Stimulated activated CD8-positive, alpha-beta memory T cell treated with anti-CD3 and anti-CD28 coated beads, Interleukin-4, amount 100 ng/mL, for 24 hours (primary cell): ENCODE data around the gene PPFIBP2.

Experiments
- DNase-seq: peaks from one replicate; pipeline ENCODE4 v3.0.0-alpha.2; 2020; ENCODE audit warnings: low read depth

The PPFIBP2 gene

DNA sequence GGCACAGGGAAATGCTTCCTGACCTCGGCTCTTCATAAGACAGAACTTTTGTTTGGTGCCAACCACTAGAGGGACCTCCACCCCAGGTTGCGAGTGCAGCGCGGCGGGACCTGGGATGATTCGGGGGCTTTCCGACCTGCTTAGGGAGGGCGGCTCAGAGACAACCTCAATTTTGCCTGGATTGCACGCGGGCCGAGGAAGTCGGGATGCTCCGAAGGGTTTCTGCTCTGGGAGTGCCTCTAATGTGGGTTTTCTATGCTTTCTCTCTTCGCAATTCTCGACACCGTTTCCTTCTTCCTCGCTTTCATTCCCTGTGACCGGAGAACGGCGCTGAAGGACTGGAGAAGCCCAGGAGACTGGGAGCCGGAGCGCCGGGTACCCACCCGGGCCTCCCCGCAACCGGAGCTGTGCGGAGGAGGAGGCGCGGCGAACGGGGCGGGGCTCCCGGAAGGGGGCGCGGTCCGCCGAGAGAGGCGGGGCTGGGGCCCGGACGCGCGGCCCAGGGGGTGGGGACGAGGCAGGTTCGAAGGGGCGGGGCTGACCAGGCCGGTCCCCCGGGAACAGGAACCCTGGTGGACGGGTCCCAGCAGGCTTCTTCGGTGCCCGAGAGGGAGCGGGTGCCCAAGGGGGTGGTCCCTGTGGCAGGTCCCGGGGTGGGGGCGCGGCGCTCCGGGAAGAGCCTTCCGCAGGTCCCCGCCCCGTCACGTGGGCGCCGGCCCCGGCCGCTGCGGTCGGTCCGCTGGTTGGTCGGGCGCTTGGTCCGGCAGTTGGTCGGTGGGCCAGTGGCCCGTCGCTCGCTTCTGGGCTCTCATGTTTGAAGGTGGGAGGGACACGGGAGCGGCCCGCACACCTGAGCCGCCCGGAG, at the start of gene PPFIBP2:
Gene PPFIBP2, plus strand, starts transcription at position 766 of the 865 bp plus-strand sequence. CDS start 35,477 bp downstream, outside the sequence.
- DNase-seq, result peak; percentile 71

- DNase-seq, result no peak
Measured at GRCh38 chr11:7467652-7468051, 46.1 kb upstream of the PPFIBP2 start.

GRCh38 chr11:7469351-7469865, 44.4 kb upstream of the PPFIBP2 start:
- DNase-seq, result no peak

DNA sequence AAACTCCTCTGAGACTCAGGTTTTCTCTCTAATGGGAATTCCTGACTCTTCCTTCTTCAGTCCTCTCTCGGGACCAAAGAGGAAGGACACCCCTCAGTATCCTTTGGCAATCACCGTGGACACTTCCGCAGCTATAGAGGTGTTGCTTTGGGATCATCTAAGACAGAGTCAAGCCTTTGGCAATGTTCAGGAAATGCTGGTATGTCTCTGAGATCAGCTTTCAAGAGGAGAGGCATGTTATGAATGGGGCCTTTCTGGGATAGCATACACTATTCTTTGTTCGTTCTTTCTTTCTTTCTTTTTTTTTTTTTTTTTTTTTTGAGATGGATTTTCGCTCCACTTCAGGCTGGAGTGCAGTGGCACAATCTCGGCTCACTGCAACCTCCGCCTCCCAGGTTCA, 42.7 kb upstream of the PPFIBP2 start:
- no peak for DNase-seq

- no peak for DNase-seq
Measured at GRCh38 chr11:7473717-7474116, 40.1 kb upstream of the PPFIBP2 start.

- no peak for DNase-seq
Measured at GRCh38 chr11:7480113-7480512, 33.7 kb upstream of the PPFIBP2 start.

GRCh38 chr11:7484131-7484530, 29.7 kb upstream of the PPFIBP2 start:
- no peak for DNase-seq

DNA sequence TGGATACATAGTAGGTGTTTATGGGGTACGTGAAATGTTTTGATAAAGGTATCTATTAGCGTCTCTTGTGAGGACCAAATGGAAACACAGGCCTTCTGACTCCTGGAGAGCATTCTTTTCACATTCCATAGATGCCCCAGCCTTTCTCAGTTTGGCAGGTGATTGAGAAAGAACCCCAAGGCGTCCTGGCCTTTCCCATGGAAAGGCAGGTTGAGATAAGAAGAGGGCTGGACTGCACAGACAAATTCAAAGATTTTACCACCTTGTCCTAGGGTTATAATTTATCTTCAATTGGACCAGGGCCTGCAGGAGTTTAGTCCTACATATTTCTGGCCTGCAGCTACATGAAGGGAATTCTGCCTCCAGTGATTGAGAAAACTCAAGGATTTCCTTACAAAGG, 29.2 kb upstream of the PPFIBP2 start:
- DNase-seq, result no peak

DNA sequence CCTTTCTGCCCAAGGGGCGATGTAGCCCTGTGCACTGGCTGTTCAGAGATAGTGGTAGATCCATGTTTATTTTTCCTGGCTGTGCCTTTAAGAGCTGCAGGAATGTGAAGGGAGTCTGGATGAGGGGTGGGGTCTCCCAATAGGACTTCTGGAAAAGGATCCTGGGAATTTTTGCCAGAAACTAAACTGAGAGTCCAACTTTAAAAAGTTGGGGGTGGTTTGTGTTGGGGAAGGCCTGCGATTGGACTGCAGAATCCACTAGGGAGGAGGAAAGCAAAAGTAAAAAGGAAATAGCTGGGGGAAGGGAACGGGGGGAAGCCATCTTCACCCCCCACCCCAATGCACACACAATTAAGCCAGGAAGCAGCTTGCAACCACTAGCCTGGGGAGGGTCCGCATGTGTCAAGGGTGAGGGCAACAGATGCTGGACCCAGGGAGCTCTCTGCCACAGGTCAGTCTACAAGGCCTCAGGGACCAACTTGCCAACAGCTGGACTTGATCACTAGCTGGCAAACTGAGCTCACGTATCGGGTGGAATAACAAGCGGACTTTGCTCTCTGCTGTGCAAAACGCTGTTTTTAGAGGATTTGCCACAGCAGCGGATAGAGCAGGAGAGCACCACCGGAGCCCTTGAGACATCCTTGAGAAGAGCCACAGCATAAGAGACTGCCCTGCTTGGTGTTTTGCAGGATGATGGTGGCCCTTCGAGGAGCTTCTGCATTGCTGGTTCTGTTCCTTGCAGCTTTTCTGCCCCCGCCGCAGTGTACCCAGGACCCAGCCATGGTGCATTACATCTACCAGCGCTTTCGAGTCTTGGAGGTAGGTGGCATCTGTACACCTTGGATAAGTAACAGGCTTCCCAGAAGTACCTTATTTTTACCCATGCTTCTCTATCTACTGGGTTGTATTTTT, 28.4 kb upstream of the PPFIBP2 start, which contains the start of gene OLFML1:
Gene OLFML1, plus strand, starts transcription at position 321 of the 912 bp plus-strand sequence. Its CDS starts 370 bp downstream, at position 691.
- no peak for DNase-seq

DNA sequence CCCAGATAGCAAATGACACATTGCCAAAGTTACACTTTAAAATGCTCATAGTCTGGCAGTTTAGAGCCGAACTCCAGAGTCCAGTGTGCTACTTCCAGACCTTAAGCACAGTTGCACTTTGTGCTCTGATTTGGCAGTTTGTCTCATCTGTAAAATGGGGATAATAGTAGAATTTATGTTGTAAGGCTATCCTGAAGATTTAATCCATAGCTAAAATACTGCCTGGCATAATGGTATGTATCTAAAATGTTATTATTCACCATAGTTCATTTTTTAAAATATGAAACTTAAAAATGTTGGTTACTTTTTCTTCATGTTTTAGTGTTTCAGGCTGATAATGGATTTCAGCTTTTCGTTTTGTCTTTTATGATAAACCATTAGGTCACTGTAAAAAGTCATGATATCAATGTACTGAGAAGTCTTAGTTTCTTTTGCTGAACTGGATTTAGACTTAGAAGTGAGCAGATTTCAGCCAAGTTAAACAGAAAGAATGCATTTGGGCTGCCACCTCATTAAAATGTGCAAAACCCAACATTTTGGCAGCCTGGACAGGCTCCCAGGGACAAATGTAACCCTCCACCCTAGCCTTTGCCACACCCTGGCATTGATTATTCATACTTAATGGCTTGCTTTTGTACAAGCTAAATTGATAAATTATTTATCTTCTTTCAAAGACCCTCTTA, 27.6 kb upstream of the PPFIBP2 start:
- DNase-seq, result no peak

- no peak for DNase-seq
Measured at GRCh38 chr11:7486781-7487140, 27.0 kb upstream of the PPFIBP2 start.

- DNase-seq, result no peak
Measured at GRCh38 chr11:7487360-7487759, 26.4 kb upstream of the PPFIBP2 start.

DNA sequence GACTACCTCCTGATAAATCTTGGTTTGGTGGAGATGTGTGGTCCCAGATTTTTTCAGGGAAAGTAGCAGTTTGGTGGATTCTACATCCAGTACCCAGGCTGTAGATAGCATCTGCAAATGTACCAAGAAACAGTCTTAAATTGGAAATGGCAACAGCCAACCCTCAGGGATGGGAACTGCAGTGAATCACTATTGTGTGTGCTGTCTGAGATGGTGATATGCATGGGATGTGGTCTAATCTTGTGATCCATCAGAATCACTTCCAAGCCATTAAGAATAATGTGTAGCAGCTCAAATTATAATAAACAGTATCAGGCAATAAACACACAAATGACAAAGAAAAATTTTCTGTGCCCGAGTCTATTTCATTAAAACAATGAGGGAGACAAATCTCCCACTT, 25.1 kb upstream of the PPFIBP2 start:
- no peak for DNase-seq

- no peak for DNase-seq
Measured at GRCh38 chr11:7489376-7489775, 24.4 kb upstream of the PPFIBP2 start.

GRCh38 chr11:7490054-7490453, 23.7 kb upstream of the PPFIBP2 start:
- no peak for DNase-seq

DNA sequence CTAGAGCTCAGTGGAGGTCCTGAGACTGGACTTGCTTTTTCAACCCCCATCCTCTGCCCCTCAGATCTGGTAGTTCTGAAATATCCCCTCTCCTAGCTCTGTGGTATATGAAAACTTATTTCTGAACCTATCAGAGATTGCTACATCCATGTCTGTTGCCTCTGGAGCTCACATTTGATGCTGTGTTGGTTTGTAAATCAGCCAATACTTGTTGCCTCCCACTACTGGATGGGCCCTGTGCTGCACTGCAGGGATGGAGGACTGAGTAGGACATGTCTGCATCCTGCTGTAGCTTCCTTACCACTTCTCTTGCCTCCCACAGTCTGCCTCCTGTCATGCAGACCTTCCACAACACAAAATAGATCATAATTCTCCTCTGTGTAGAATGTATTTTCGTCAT, 23.3 kb upstream of the PPFIBP2 start:
- DNase-seq, result no peak

DNA sequence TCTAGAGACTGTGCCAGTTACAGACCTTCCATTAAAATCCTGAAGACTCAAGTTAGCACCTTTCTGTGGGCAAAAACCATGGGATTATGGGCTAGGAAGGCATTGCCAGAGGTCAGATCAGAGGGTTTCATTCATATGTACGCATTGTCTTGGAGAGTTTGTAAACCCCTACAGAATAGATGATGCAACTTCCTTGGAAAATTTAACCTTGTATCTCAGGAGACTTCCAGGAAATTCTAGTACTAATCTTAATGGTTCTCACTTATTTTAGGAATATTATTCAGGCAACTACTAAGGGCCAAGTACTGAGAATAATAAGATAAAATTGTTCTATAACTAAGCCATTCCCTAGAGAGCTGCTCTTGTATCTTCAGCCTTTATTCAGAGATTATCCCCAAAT, 21.5 kb upstream of the PPFIBP2 start:
- no peak for DNase-seq

DNA sequence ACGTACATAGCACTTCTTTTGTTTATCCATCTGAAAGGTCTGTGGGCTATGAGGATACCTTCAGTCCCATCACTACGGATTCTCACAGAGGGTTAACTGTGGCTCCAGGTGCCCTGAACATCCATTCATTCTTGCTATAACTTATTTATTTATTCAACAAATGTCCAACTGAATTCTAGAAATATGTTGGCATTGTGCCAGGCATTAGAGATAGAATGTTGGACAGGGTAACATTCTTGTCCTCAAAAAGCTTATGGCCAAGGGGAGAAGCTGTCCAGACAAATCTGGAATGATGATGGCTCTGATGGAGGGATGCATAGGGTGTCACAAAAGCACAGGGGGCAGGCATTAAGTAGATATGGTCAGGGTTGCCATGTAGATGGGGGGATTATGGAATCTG, 20.1 kb upstream of the PPFIBP2 start:
- DNase-seq, result no peak

- no peak for DNase-seq
Measured at GRCh38 chr11:7494086-7494745, 19.6 kb upstream of the PPFIBP2 start.

GRCh38 chr11:7495882-7496551, 17.8 kb upstream of the PPFIBP2 start:
- DNase-seq, result no peak

DNA sequence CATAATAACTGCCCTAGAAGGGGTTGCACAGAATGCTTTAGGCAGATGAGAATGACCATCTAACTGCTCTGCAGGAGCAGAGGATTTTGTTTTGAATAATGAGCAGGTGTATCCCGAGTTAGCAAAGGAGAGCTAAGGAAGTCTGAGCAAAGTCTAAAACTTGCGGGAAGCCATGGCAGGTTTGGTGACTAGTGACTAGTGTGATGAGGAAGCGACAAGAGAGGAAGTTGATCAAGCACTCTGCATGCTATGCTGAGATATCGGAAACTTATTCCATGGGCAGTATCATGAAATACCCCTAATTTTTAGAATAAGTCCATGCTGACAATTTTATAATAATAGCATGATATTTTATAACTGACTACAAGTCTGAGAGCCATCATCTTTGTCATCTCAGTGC, 15.6 kb upstream of the PPFIBP2 start:
- no peak for DNase-seq
